IMR-90 (cell line): Measurements from ENCODE around the gene COL18A1. TPM values are rescaled to one million over a fixed set of nuclear protein-coding genes. Genes with fewer than 3 reads are reported as not detected.

Experiments
- ATAC-seq: fragments of 200-7000 bp; cut with Tn5 transposase; 2 replicates; pipeline ENCODE4 v1.9.1; 2020; ENCODE audit warnings: low read depth, mild to moderate bottlenecking, moderate library complexity
- BruUV-seq: library from RNA; stranded (reverse); fragments of 400-500 nt; replicated peaks from 2 replicates; lab custom pipeline; 2021; lab: Mats Ljungman, UMichigan
- CTCF ChIA-PET: fragments of 300-600 bp; formaldehyde crosslinking; extraction: SDS; loops from one replicate; lab custom pipeline; 2021; ENCODE audit warnings: antibody characterized with exemption; lab: Yijun Ruan, JAX
- POLR2A ChIA-PET: fragments of 300-600 bp; sonication (Branson Sonifier 250); formaldehyde crosslinking; loops from one replicate; lab custom pipeline; 2022; ENCODE audit warnings: antibody characterized with exemption; ENCODE audit not compliant: unreplicated experiment; lab: Charles Lee
- DNase-seq: peaks from one replicate; pipeline ENCODE4 v3.0.0; 2013
- H2AFZ ChIP-seq: replicated peaks from 2 replicates; pipeline ENCODE3; 2013; ENCODE audit warnings: low read length, mild to moderate bottlenecking; ENCODE audit not compliant: poor library complexity
- H2AK5ac ChIP-seq: 2 replicates; pipeline ENCODE4 v1.6.1; 2013; ENCODE audit warnings: low read depth, low read length, inconsistent platforms
- H2AK9ac ChIP-seq: replicated peaks from 2 replicates; pipeline ENCODE3; 2013; ENCODE audit warnings: mild to moderate bottlenecking, low read depth, low read length, moderate library complexity; ENCODE audit not compliant: poor library complexity
- H2BK120ac ChIP-seq: 2 replicates; pipeline ENCODE4 v1.6.1; 2013; ENCODE audit warnings: low read depth, low read length, inconsistent platforms
- H2BK15ac ChIP-seq: 3 replicates; pipeline ENCODE4 v1.6.1; 2013; ENCODE audit warnings: low read depth, low read length, inconsistent platforms
- H2BK20ac ChIP-seq: 2 replicates; pipeline ENCODE4 v1.6.1; 2013; ENCODE audit warnings: low read depth, mild to moderate bottlenecking, inconsistent platforms, low read length, moderate library complexity
- H2BK5ac ChIP-seq: 2 replicates; pipeline ENCODE4 v1.6.1; 2013; ENCODE audit warnings: mild to moderate bottlenecking, low read depth, low read length, inconsistent platforms; ENCODE audit not compliant: poor library complexity, severe bottlenecking
- H3K14ac ChIP-seq: replicated peaks from 2 replicates; pipeline ENCODE4 v1.6.1; 2013; ENCODE audit warnings: low read depth, low read length, inconsistent platforms
- H3K18ac ChIP-seq: 2 replicates; pipeline ENCODE4 v1.6.1; 2013; ENCODE audit warnings: low read depth, low read length, control low read depth
- H3K23ac ChIP-seq: 2 replicates; pipeline ENCODE4 v1.6.1; 2013; ENCODE audit warnings: low read depth, low read length, inconsistent platforms
- H3K27ac ChIP-seq: 2 replicates; pipeline ENCODE4 v1.5.1; 2013; ENCODE audit warnings: mild to moderate bottlenecking, control low read depth, low read length; ENCODE audit not compliant: insufficient read depth
- H3K27me3 ChIP-seq: 2 replicates; pipeline ENCODE4 v1.6.1; 2013; ENCODE audit warnings: low read length; ENCODE audit not compliant: control insufficient read depth, insufficient read depth
- H3K36me3 ChIP-seq: 2 replicates; pipeline ENCODE4 v1.6.1; 2013; ENCODE audit warnings: low read length, mixed read lengths; ENCODE audit not compliant: control insufficient read depth, insufficient read depth
- H3K4ac ChIP-seq: 2 replicates; pipeline ENCODE4 v1.6.1; 2013; ENCODE audit warnings: low read depth, low read length, inconsistent platforms
- H3K4me1 ChIP-seq: 2 replicates; pipeline ENCODE4 v1.6.1; 2013; ENCODE audit warnings: low read length, mixed read lengths; ENCODE audit not compliant: control insufficient read depth, insufficient read depth
- H3K4me2 ChIP-seq: 2 replicates; pipeline ENCODE4 v1.6.1; 2013; ENCODE audit warnings: low read depth, mild to moderate bottlenecking, control low read depth, low read length, moderate library complexity
- H3K4me3 ChIP-seq: 2 replicates; pipeline ENCODE4 v1.5.1; 2013; ENCODE audit warnings: low read depth, mild to moderate bottlenecking, control low read depth, low read length, moderate library complexity; ENCODE audit not compliant: insufficient read depth
- H3K56ac ChIP-seq: 2 replicates; pipeline ENCODE4 v1.6.1; 2013; ENCODE audit warnings: low read length, inconsistent platforms; ENCODE audit not compliant: insufficient read depth; ENCODE audit errors: extremely low read depth
- H3K79me1 ChIP-seq, 2 experiments: 2 replicates each; pipeline ENCODE4 v1.6.1; 2013; ENCODE audit warnings: low read length in 2 of 2, inconsistent platforms in 1 of 2, low read depth in 1 of 2
- H3K9ac ChIP-seq: 2 replicates; pipeline ENCODE4 v1.6.1; 2013; ENCODE audit warnings: low read depth, low read length, control low read depth
- H3K9me1 ChIP-seq: 2 replicates; pipeline ENCODE4 v1.6.1; 2013; ENCODE audit warnings: low read length, inconsistent platforms; ENCODE audit not compliant: insufficient read depth
- H3K9me3 ChIP-seq: 2 replicates; pipeline ENCODE4 v1.6.1; 2013; ENCODE audit warnings: low read length; ENCODE audit not compliant: control insufficient read depth, insufficient read depth
- H4K20me1 ChIP-seq: 2 replicates; pipeline ENCODE4 v1.6.1; 2013; ENCODE audit warnings: low read length, inconsistent platforms; ENCODE audit not compliant: insufficient read depth
- H4K5ac ChIP-seq: 2 replicates; pipeline ENCODE4 v1.6.1; 2013; ENCODE audit warnings: mild to moderate bottlenecking, low read depth, low read length, control low read depth
- H4K8ac ChIP-seq, 2 experiments: 2 replicates each; pipeline ENCODE4 v1.6.1; 2013; ENCODE audit warnings: low read depth in 2 of 2, low read length in 2 of 2, control low read depth in 1 of 2, inconsistent platforms in 1 of 2
- H4K91ac ChIP-seq: 2 replicates; pipeline ENCODE4 v1.6.1; 2013; ENCODE audit warnings: low read depth, low read length, inconsistent platforms; ENCODE audit not compliant: insufficient read depth
- BHLHE40 ChIP-seq: fragments of 150-350 bp; IDR thresholded peaks from 2 replicates; pipeline ENCODE4 v1.6.1; 2016; ENCODE audit warnings: mild to moderate bottlenecking, low read depth, low read length
- CEBPB ChIP-seq: IDR thresholded peaks from 2 replicates; pipeline ENCODE4 v1.6.1; 2012; ENCODE audit warnings: low read depth, low read length, improper control_type of control experiment
- CTCF ChIP-seq: conservative IDR thresholded peaks from 2 replicates; pipeline ENCODE4 v1.5.1; 2012; ENCODE audit warnings: mild to moderate bottlenecking, low read depth, low read length, improper control_type of control experiment
- ELK1 ChIP-seq: fragments of 150-350 bp; IDR thresholded peaks from 2 replicates; pipeline ENCODE4 v1.6.1; 2016; ENCODE audit warnings: low read depth, mild to moderate bottlenecking, low read length, moderate library complexity, borderline replicate concordance
- FOS ChIP-seq: fragments of 150-350 bp; IDR thresholded peaks from 2 replicates; pipeline ENCODE4 v1.6.1; 2016; ENCODE audit warnings: low read depth, low read length
- MAFK ChIP-seq: IDR thresholded peaks from 2 replicates; pipeline ENCODE4 v1.6.1; 2012; ENCODE audit warnings: low read depth, low read length, improper control_type of control experiment
- MAZ ChIP-seq: IDR thresholded peaks from 2 replicates; pipeline ENCODE4 v1.6.1; 2012; ENCODE audit warnings: low read depth, mild to moderate bottlenecking, low read length, improper control_type of control experiment, moderate library complexity, borderline replicate concordance
- MXI1 ChIP-seq: IDR thresholded peaks from 2 replicates; pipeline ENCODE4 v1.6.1; 2012; ENCODE audit warnings: low read depth, mild to moderate bottlenecking, low read length, moderate library complexity, borderline replicate concordance
- NFE2L2 ChIP-seq: fragments of 150-350 bp; IDR thresholded peaks from 2 replicates; pipeline ENCODE4 v1.6.1; 2016; ENCODE audit warnings: low read depth, mild to moderate bottlenecking, low read length
- RCOR1 ChIP-seq: IDR thresholded peaks from 2 replicates; pipeline ENCODE4 v1.6.1; 2012; ENCODE audit warnings: mild to moderate bottlenecking, low read length, improper control_type of control experiment; ENCODE audit not compliant: insufficient replicate concordance
- RFX5 ChIP-seq: IDR thresholded peaks from 2 replicates; pipeline ENCODE4 v1.8.0; 2012; ENCODE audit warnings: low read depth, mild to moderate bottlenecking, low read length, moderate library complexity
- SMC3 ChIP-seq: fragments of 150-350 bp; IDR thresholded peaks from 2 replicates; pipeline ENCODE4 v1.6.1; 2016; ENCODE audit warnings: low read depth, mild to moderate bottlenecking, antibody characterized with exemption, low read length, moderate library complexity
- USF2 ChIP-seq: fragments of 150-350 bp; IDR thresholded peaks from 2 replicates; pipeline ENCODE4 v1.6.1; 2017; ENCODE audit warnings: mild to moderate bottlenecking, antibody characterized with exemption, low read length, low read depth
- WGBS, 2 experiments: methylation state at CpG; one replicate each; pipeline versions ENCODE4 v1.1.5 to v1.1.7; 2013; ENCODE audit warnings: missing lambda C conversion rate in 2 of 2; ENCODE audit not compliant: insufficient read length in 1 of 2; ENCODE audit errors: extremely low coverage in 2 of 2; 5-methylcytosine and 5-hydroxymethylcytosine counted together
- dilution Hi-C: fragments of 300-500 bp; cut with HindIII; formaldehyde crosslinking; loops from one replicate; pipeline ENCODE4 v1.14.3; 2018; ENCODE audit warnings: low sequenced_read_pairs; ENCODE audit not compliant: unreplicated experiment
- in situ Hi-C: fragments of 300-500 bp; cut with MboI; formaldehyde crosslinking; loops from 3 replicates; pipeline ENCODE4 v1.14.3; 2019; ENCODE audit warnings: low sequenced_read_pairs, inconsistent platforms, mixed read lengths
- intact Hi-C: fragments of 100-400 bp; cut with micrococcal nuclease; formaldehyde crosslinking; loops from 2 replicates; pipeline ENCODE4 v1.10.0; 2022
- polyA plus RNA-seq, 3 experiments: library from polyadenylated mRNA; depleted of rRNA; stranded (reverse); fragments of >200 nt; gene quantifications; 2 replicates each; pipeline ENCODE4 v1.2.3, GENCODE V29; 2012; ENCODE audit warnings: low replicate concordance in 1 of 3
- total RNA-seq: library from RNA; depleted of rRNA; stranded (reverse); fragments of >200 nt; gene quantifications from 2 replicates; pipeline ENCODE4 v1.2.3, GENCODE V29; 2012

The COL18A1 gene
- total and polyA plus RNA-seq, 2 of the 4 experiments (the other 2 are of a cell fraction) = 4.3 to 46.7 TPM

- dilution Hi-C loops = no loop called here
- intact Hi-C loops = loop anchor here (5.0 kb wide), 2 partner anchors 345 to 445 kb away; no protein-coding TSS in a partner anchor
- peaks cover 74% of the 10 kb centered on the region for H3K36me3 ChIP-seq
- TF ChIP-seq MXI1 (no peak), MAZ (no peak), SMC3 (no peak), NFE2L2 (no peak), USF2 (no peak), MAFK (no peak), BHLHE40 (no peak), CEBPB (no peak), RCOR1 (no peak), FOS (no peak), CTCF (no peak), ELK1 (no peak), RFX5 (no peak)
These were observed 72.5 kb downstream of the COL18A1 start for GRCh38 chr21:45477176-45478114.

More at GRCh38 chr21:45477176-45478114, 72.5 kb downstream of the COL18A1 start:
- Histone ChIP-seq H2BK20ac (no peak overlapping the region), H3K9ac (no peak overlapping the region), H2AK5ac (peak overlapping the region; percentile 80), H3K27me3 (no peaks in the 10 kb centered on the region), H4K91ac (0 out of 2 replicates have a peak overlapping the region, but pooled peaks have one; percentile 13), H3K9me1 (peaks cover 19% of the 10 kb centered on the region), H4K20me1 (peaks cover 33% of the 10 kb centered on the region), H2AFZ (peak overlapping the region; percentile 54), H2AK9ac (no peak overlapping the region), H3K4me2 (no peak overlapping the region), H4K8ac (no peak overlapping the region), H2BK120ac (no peak overlapping the region), H3K79me1 (peaks cover 11 to 45% of the 10 kb centered on the region in 2 experiments; a peak in 3 of 4 replicates), H4K5ac (no peak overlapping the region), H3K4ac (no peak overlapping the region), H3K23ac (no peak overlapping the region), H3K9me3 (no peaks in the 10 kb centered on the region), H3K56ac (no peak overlapping the region), H2BK15ac (no peak overlapping the region), H3K18ac (no peak overlapping the region), H2BK5ac (no peak overlapping the region), H3K14ac (no peak overlapping the region), H3K4me1 (peaks cover 12% of the 10 kb centered on the region), H3K27ac (peak overlapping the region; percentile 45; the same call in 1 of the 2 replicates), H3K4me3 (no peak overlapping the region)
- in situ Hi-C loops = no loop called here
- WGBS, 2 experiments = 83% methylated on average over 25 of the region's 44 CpGs; no CpG with 5 or more reads in 1 of the 2 experiments
- DNase-seq (no peak), ATAC-seq (no peak; the same call in 1 of the 2 replicates)
- POLR2A ChIA-PET = no interaction called here
- CTCF ChIA-PET = no interaction called here
- no TSS peak for BruUV-seq
